ENCODE measurements around the gene THEM4. TPM values are rescaled to one million over a fixed set of nuclear protein-coding genes. Genes with fewer than 3 reads are reported as not detected.

Gene THEM4
- total RNA-seq, 1 experiment from 2014 or later, result 41.4 TPM

DNA sequence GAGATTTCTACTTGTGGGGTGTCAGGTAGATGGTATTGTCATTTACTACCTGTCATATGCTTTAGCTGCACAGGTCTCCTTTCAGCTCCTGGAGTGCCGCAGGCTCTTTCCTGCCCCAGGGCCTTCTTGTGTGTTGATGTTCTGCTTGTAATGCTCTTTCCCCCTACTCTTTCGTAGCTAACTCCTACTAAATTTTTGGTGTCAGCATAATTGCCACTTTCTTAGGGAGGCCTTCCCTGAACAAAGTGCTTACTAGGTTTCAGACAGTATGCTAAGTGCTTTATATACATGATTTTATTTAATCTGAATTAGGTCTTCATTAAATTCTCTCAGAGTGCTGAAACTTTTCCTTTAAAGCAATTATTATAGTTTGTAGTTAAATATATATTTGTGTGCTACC lies 4.8 kb upstream of the THEM4 start:
- TF ChIP-seq CTCF (conservative IDR thresholded peaks at IDR 0.05) (no peak), EZH2 (IDR thresholded peaks at IDR 0.05; ENCODE audit: low read depth) (no peak)
- BruUV-seq (replicated peaks), result no TSS peak
- no peak for DNase-seq
- H3K36me3 ChIP-seq (ENCODE audit: low read depth), result no peaks in the 10 kb centered on the region
- no peak overlapping the region for H3K27ac ChIP-seq
- H3K79me2 ChIP-seq (ENCODE audit: low read depth), result peaks cover under 1% of the 10 kb centered on the region; the same call in 1 of the 2 replicates
- H3K27me3 ChIP-seq (ENCODE audit: insufficient read depth, low read depth), result no peaks in the 10 kb centered on the region
- H3K4me2 ChIP-seq, result no peak overlapping the region
- H3K9me2 ChIP-seq (ENCODE audit: insufficient read depth), result no peaks in the 10 kb centered on the region
- H3K4me1 ChIP-seq (replicated peaks; ENCODE audit: insufficient read depth), result peaks cover 52% of the 10 kb centered on the region
- H2AFZ ChIP-seq, result no peak overlapping the region
- H3K4me3 ChIP-seq, result no peak overlapping the region
- ChIA-PET POLR2A (ENCODE audit: unreplicated experiment) (interaction anchor here (0.6 kb wide), 1 partner anchor 74 kb away, joined by 4 read pairs; no protein-coding TSS in a partner anchor), CTCF (no interaction called here)
- H3K9me3 ChIP-seq (ENCODE audit: insufficient read depth, low read depth), result no peaks in the 10 kb centered on the region
- peaks cover 21% of the 10 kb centered on the region; the same call in 1 of the 2 replicates for H3F3A ChIP-seq (ENCODE audit: insufficient read depth, low read depth)
- intact Hi-C loops (cut with micrococcal nuclease; ENCODE audit: unreplicated experiment), result no loop called here
- H4K20me1 ChIP-seq (ENCODE audit: insufficient read depth), result no peaks in the 10 kb centered on the region

- peaks cover 12% of the 10 kb centered on the region for H3K79me2 ChIP-seq (ENCODE audit: low read depth)
- intact Hi-C loops (cut with micrococcal nuclease; ENCODE audit: unreplicated experiment), result no loop called here
- no peak overlapping the region for H2AFZ ChIP-seq
- H3K4me1 ChIP-seq (replicated peaks; ENCODE audit: insufficient read depth), result peaks cover 45% of the 10 kb centered on the region
- H3K27ac ChIP-seq, result no peak overlapping the region
- H3K27me3 ChIP-seq (ENCODE audit: insufficient read depth, low read depth), result no peaks in the 10 kb centered on the region
- ChIA-PET POLR2A (ENCODE audit: unreplicated experiment) (no interaction called here), CTCF (interaction anchor here (0.6 kb wide), 1 partner anchor 134 kb away, joined by 5 read pairs; no protein-coding TSS in a partner anchor)
- H3F3A ChIP-seq (ENCODE audit: insufficient read depth, low read depth), result peaks cover 26% of the 10 kb centered on the region; the same call in 1 of the 2 replicates
- H3K36me3 ChIP-seq (ENCODE audit: low read depth), result no peaks in the 10 kb centered on the region; the same call in 1 of the 2 replicates
- H3K4me3 ChIP-seq, result no peak overlapping the region
- no peak overlapping the region for H3K4me2 ChIP-seq
- H4K20me1 ChIP-seq (ENCODE audit: insufficient read depth), result no peaks in the 10 kb centered on the region
- no TSS peak for BruUV-seq (replicated peaks)
- no peak for DNase-seq
- TF ChIP-seq EZH2 (IDR thresholded peaks at IDR 0.05; ENCODE audit: low read depth) (no peak), CTCF (conservative IDR thresholded peaks at IDR 0.05) (no peak)
- peaks cover under 1% of the 10 kb centered on the region; the same call in 1 of the 2 replicates for H3K9me3 ChIP-seq (ENCODE audit: insufficient read depth, low read depth)
- H3K9me2 ChIP-seq (ENCODE audit: insufficient read depth), result no peaks in the 10 kb centered on the region
These were observed 3.7 kb upstream of the THEM4 start for GRCh38 chr1:151912973-151913372.

DNA sequence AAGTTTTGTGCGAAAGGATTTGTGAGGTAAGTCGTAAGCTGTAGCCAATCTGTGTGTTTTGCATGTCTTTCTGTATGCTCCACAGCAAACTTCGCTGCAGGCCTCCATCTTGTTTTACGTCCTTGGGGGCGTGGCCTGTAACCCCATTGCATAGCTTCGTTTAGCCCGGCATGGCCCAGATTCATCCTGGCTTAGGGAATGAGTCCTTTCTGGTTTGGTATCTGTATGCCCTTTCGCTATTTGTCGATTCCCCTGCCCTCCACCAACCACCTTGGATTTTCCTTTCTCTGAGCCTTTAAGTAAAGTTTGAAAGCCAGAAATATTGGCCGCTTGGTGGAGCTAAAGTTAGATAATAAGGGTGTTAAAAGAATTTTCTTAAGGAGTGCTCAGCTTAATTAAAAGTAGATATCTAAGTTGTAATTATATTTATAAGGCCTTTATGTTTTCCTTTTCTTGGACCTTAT lies 1.1 kb downstream of the THEM4 start:
- peak overlapping the region; percentile 96 for H3K4me2 ChIP-seq
- peak overlapping the region; percentile 84; the same call in 1 of the 2 replicates for H3K27ac ChIP-seq
- peaks cover 27% of the 10 kb centered on the region for H3K36me3 ChIP-seq (ENCODE audit: low read depth)
- H3K4me3 ChIP-seq, result peak overlapping the region; percentile 78
- peaks cover 25% of the 10 kb centered on the region; the same call in 1 of the 2 replicates for H3F3A ChIP-seq (ENCODE audit: insufficient read depth, low read depth)
- TF ChIP-seq CTCF (conservative IDR thresholded peaks at IDR 0.05), result peak; percentile 64
- no peak for TF ChIP-seq EZH2 (IDR thresholded peaks at IDR 0.05; ENCODE audit: low read depth)
- CTCF ChIA-PET, result interaction anchor here (0.6 to 1.6 kb wide), 5 partner anchors 9 to 59 kb away, joined by 3 to 8 read pairs (median 4); no protein-coding TSS in a partner anchor
- H4K20me1 ChIP-seq (ENCODE audit: insufficient read depth), result no peaks in the 10 kb centered on the region
- DNase-seq, result peak in 1 of 2 experiments; percentile 41
- intact Hi-C loops (cut with micrococcal nuclease; ENCODE audit: unreplicated experiment), result loop anchor here (2.0 to 5.0 kb wide), 5 partner anchors 37 to 139 kb away; partner anchors contain the start of gene C2CD4D
- no peaks in the 10 kb centered on the region for H3K9me2 ChIP-seq (ENCODE audit: insufficient read depth)
- H2AFZ ChIP-seq, result peak overlapping the region; percentile 92; the same call in 1 of the 2 replicates
- no TSS peak for BruUV-seq (replicated peaks)
- POLR2A ChIA-PET (ENCODE audit: unreplicated experiment), result interaction anchor here (0.6 kb wide), 2 partner anchors 60 to 84 kb away, joined by 5 to 7 read pairs; no protein-coding TSS in a partner anchor
- H3K27me3 ChIP-seq (ENCODE audit: insufficient read depth, low read depth), result no peaks in the 10 kb centered on the region
- H3K4me1 ChIP-seq (replicated peaks; ENCODE audit: insufficient read depth), result peaks cover 28% of the 10 kb centered on the region
- peaks cover 51% of the 10 kb centered on the region for H3K79me2 ChIP-seq (ENCODE audit: low read depth)
- peaks cover 9% of the 10 kb centered on the region for H3K9me3 ChIP-seq (ENCODE audit: insufficient read depth, low read depth)
